PC-9 (cell line): Measurements from ENCODE around the gene CR1.

Experiments used
- CTCF ChIP-seq: fragments of 200-600 bp; sonication (generic); conservative IDR thresholded peaks from 2 replicates; pipeline ENCODE4 v1.6.1; 2017; ENCODE audit warnings: mixed run types, antibody characterized with exemption, mild to moderate bottlenecking, moderate library complexity
- EZH2 ChIP-seq: fragments of 200-600 bp; sonication (generic); IDR thresholded peaks from 2 replicates; pipeline ENCODE4 v1.8.0; 2017; ENCODE audit warnings: antibody characterized with exemption, low read depth

GRCh38 chr1:207658408-207658807 lies 162.5 kb downstream of the CR1 start:
- TF ChIP-seq CTCF (no peak), EZH2 (no peak)
